Measurements from ENCODE around the gene VSTM2L. TPM values are rescaled to one million over a fixed set of nuclear protein-coding genes. Genes with fewer than 3 reads are reported as not detected.
"Not testable (repeated sequence)": the region's sequence is repeated elsewhere in the genome, so short reads cannot be mapped to it uniquely, and the experiment has no call there.

Gene VSTM2L
- total RNA-seq: 39.6 TPM

- DNase-seq: peak; percentile 45
These were observed at the start of gene VSTM2L for GRCh38 chr20:37902504-37903313. Gene VSTM2L, plus strand, starts transcription at chr20:37903127. Its CDS starts 224 bp downstream, at chr20:37903351.

GRCh38 chr20:37853823-37854375, 49.0 kb upstream of the VSTM2L start:
- DNase-seq: no peak

GRCh38 chr20:37856034-37856433, 46.9 kb upstream of the VSTM2L start:
- DNase-seq: not testable (repeated sequence)

- DNase-seq: no peak
These were observed 45.8 kb upstream of the VSTM2L start for GRCh38 chr20:37856932-37857660.

- no peak for DNase-seq
These were observed 43.3 kb upstream of the VSTM2L start for GRCh38 chr20:37859406-37860171.

GRCh38 chr20:37863289-37863688, 39.6 kb upstream of the VSTM2L start:
- no peak for DNase-seq

- no peak for DNase-seq
These were observed 38.6 kb upstream of the VSTM2L start for GRCh38 chr20:37864298-37864697.

- no peak for DNase-seq
These were observed 36.9 kb upstream of the VSTM2L start for GRCh38 chr20:37866051-37866450.

- no peak for DNase-seq
These were observed 35.4 kb upstream of the VSTM2L start for GRCh38 chr20:37867289-37868195.

GRCh38 chr20:37868851-37869333, 34.0 kb upstream of the VSTM2L start:
- DNase-seq: no peak

GRCh38 chr20:37869334-37869861, 33.5 kb upstream of the VSTM2L start:
- no peak for DNase-seq

GRCh38 chr20:37870294-37870693, 32.6 kb upstream of the VSTM2L start:
- DNase-seq: no peak

GRCh38 chr20:37871751-37872150, 31.2 kb upstream of the VSTM2L start:
- DNase-seq: no peak

- no peak for DNase-seq
These were observed 30.8 kb upstream of the VSTM2L start for GRCh38 chr20:37872161-37872560.

- no peak for DNase-seq
These were observed 29.0 kb upstream of the VSTM2L start for GRCh38 chr20:37873884-37874283.

GRCh38 chr20:37875460-37876175, 27.3 kb upstream of the VSTM2L start:
- no peak for DNase-seq

GRCh38 chr20:37876863-37877262, 26.1 kb upstream of the VSTM2L start:
- no peak for DNase-seq

GRCh38 chr20:37877832-37878772, 24.8 kb upstream of the VSTM2L start:
- no peak for DNase-seq
